GM13977 (cell line): ENCODE data around the gene TMEM117.

Experiments used
- DNase-seq: peaks from one replicate; pipeline ENCODE4 v3.0.0; 2012; ENCODE audit warnings: low spot score
- in situ Hi-C: fragments of 300-500 bp; cut with MboI; formaldehyde crosslinking; loops from one replicate; pipeline ENCODE4 v1.12.0; 2022; ENCODE audit warnings: low sequenced_read_pairs, low pct_unique_long_range_greater_than_20kb, mixed read lengths, inconsistent platforms; ENCODE audit not compliant: unreplicated experiment
- TF ChIP-seq, protein P1 (sequence below): IDR thresholded peaks from 2 replicates; pipeline ENCODE4 v1.5.1; 2012; ENCODE audit warnings: mild to moderate bottlenecking, control low read depth; ENCODE audit not compliant: insufficient read depth; ENCODE audit errors: extremely low read depth, missing control alignments

The TMEM117 gene

DNA sequence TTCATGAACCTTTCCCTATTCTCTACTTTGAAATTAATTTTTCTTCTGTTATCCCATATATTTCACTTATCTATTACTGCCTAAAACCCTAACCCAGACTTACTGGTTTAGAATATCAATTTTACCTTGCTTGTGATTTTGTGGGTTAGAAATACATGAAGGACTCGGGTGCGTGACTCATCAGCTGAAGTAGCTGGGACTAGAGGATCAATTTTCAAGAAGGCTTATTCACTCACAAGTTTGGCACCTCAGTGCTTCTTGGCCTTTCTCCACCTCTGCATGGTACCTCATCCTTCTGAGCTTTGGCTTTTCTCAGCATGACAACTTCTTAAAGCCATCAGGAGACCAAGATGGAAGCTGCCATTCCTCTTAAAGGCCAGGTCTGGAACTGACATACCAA is 57.8 kb downstream of the TMEM117 start:
- no peak for DNase-seq

DNA sequence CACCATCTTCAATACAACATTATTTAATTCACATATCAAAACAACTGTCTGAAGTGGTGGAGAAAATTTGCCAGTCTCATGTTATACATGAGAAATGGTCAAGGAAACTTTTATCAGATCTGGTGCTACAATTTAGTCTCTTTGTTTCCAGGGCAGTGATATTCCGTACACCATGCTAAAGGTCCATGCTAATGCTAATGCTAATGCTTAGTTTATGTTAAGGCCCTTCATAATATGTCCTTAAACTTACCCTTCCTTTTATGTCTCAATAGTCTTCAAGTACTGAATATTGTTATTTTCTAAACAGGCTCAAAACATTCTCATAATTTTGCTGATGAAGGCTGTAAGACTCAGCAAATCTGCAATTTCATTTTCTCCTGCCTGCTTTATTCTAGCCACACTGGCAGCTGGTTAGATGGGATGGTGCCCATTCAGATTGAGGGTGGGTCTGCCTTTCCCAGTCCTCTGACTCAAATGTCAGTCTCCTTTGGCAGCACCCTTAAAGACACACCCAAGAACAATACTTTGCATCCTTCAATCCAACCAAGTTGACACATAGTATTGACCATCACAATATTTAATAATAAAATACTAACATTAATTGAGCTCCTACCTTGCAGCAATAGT is 59.8 kb downstream of the TMEM117 start:
- in situ Hi-C loops = no loop called here
- no peak for DNase-seq
- TF ChIP-seq, protein P1, sequence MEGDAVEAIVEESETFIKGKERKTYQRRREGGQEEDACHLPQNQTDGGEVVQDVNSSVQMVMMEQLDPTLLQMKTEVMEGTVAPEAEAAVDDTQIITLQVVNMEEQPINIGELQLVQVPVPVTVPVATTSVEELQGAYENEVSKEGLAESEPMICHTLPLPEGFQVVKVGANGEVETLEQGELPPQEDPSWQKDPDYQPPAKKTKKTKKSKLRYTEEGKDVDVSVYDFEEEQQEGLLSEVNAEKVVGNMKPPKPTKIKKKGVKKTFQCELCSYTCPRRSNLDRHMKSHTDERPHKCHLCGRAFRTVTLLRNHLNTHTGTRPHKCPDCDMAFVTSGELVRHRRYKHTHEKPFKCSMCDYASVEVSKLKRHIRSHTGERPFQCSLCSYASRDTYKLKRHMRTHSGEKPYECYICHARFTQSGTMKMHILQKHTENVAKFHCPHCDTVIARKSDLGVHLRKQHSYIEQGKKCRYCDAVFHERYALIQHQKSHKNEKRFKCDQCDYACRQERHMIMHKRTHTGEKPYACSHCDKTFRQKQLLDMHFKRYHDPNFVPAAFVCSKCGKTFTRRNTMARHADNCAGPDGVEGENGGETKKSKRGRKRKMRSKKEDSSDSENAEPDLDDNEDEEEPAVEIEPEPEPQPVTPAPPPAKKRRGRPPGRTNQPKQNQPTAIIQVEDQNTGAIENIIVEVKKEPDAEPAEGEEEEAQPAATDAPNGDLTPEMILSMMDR = no peak

More for the DNA sequence above, 57.8 kb downstream of the TMEM117 start:
- TF ChIP-seq, protein P1 = no peak
- in situ Hi-C loops = no loop called here

DNA sequence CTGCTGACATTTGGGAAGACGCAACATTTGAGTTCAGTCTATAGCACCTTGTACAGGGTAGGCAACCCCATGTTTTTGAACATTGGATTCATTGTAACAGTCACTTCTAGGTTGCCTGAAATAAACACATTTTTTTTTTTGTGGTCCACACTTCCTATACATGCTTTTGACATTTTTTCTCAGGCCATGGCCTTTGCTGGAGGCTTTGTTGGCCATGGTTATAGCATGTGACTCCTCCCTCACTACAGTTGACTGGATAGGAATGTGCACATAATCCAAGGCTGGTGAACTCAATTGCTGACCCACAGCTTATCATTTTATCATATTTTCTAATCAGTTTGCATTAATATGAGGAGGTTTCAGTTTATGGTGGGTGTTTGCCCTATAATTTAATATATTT is 60.6 kb downstream of the TMEM117 start:
- in situ Hi-C loops = no loop called here
- TF ChIP-seq, protein P1 = no peak
- DNase-seq = no peak

DNA sequence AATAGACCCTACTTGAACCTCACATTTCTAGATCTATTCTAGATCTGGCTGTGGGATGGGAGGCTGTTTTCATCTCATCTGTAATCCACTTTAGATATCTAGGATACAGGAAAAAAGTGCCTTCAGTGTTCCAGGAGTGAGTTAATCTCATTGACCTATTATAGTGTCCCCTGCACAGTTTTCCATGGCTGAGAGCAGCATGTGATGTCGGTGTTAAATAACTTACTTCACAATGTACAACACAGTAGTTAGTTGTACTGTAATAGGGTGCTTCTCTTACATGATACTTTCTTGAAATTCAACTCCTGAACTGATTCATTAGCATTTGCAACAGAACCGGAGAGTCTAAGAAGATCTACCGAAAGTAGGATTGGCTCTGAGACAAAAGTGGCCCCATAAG is 62.6 kb downstream of the TMEM117 start:
- TF ChIP-seq, protein P1 = no peak
- in situ Hi-C loops = no loop called here
- DNase-seq = no peak

DNA sequence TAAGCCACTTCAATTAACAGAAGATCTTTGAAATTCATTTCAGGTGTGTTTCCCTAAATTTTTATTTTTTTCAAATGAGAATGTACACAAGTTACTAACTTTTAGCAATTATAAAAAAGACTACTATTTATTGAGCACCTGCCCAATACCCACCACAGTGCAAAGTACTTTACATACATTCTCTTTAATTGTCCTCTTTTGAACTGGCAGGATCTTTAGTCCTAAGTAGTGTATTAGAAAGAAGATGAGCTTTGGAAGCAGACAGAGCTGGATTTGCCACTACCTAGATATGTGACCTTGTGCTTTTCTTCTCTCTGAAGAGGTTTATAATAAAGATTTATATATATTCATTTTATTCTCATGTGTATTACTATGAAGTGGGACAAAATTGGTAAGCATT is 63.7 kb downstream of the TMEM117 start:
- DNase-seq = no peak
- TF ChIP-seq, protein P1 = no peak
- in situ Hi-C loops = no loop called here

DNA sequence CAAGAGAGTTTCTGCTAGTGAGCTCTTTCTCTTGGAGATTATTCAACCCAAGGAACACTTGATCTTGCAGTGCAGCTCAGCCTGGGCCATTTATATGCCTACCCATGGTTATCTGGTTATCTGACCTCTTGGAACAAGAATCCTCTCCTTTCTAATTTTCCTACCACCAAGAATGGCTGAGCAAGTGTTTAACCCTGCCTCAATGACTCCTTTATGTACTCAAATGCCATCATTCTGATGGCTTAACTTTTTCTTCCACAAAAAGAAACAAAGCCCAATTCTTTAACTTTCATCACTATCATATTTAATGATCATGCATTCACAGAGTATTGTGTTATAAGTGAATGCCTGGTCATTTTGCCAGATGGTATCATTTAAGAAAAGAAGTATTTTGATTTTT is 67.8 kb downstream of the TMEM117 start:
- TF ChIP-seq, protein P1 = no peak
- in situ Hi-C loops = no loop called here
- DNase-seq = no peak

DNA sequence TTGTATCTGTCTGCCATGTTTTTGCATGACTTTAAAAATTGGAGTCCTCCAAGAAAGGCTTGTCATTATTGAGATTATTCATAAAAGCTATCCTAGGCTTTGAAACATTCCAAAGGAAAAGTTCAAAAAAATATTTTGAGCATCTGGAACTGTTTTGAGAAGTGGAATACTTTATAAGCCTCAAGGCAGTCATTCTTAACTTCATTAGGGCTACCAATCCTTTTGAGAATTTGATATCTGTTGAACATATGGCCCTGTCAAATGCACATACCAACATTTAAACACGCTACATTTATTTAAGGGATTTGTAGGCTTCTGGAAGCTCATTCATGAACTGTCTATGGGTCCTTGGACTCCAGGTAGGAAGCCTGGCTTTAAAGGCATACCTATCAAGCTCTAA is 77.0 kb downstream of the TMEM117 start:
- TF ChIP-seq, protein P1 = no peak
- in situ Hi-C loops = no loop called here
- DNase-seq = no peak
